GM18861 (cell line): ENCODE data around the gene ZBTB20.

Experiments
- ATAC-seq: cut with Tn5 transposase; IDR thresholded peaks from one replicate; pipeline ENCODE4 v1.9.1; 2021; ENCODE audit not compliant: unreplicated experiment

Gene ZBTB20

DNA sequence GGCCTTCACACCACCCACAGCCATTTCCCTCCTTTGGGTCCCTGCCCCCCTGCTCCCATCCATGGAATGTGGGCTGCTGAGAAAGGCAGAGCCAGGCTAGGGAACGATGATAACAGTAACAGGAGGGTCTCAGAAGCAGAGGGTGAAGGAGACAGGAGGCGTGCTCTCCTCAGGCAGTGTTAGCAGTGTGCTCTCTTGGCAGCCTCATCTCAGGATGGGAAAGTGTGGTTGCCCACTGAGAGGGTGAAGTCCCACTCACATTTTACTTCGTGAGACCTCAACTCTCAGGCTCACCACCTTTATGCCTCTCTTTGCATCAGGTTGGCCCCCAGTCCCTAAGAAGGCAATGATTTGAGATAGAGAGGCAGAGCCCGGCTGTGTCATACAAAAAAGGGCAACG is 828.8 kb downstream of the ZBTB20 start:
- no peak for ATAC-seq

DNA sequence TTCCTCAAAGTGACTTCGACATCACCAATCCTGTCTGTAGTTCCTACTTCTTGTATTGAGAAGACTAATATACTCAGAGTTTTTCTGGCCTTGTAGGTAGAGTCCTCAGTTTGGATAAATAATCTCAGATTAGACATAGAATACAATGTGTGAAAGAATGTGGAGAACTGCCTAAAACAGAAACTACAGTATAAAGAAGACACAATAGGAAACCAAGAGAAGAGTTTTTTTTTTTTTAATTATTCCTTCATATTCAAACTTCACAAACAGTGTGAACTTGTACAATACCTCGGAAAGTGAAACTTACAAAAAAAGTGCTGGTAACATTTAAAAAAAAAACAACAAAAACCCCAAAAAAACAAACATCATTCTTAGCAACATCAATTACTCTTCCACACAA is 832.8 kb downstream of the ZBTB20 start:
- ATAC-seq = no peak

DNA sequence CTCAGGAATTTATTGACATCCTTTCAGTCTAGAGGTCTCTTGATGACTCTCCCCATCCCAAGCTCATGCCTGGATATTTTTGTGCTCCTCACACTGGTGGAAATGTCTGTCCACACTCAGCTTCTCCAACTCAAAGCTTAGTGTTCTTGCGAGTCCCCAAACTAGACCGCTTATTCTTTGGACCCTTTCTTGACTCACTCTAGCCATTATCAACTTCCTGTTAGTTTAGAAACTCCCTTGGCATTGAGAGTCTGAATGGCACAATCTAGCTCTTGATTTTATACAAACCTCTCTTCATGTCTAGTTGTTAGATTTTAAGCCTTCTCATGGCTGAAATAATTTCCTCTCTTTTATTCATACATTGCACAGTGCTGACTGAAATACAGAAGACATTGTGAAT is 833.7 kb downstream of the ZBTB20 start:
- no peak for ATAC-seq

DNA sequence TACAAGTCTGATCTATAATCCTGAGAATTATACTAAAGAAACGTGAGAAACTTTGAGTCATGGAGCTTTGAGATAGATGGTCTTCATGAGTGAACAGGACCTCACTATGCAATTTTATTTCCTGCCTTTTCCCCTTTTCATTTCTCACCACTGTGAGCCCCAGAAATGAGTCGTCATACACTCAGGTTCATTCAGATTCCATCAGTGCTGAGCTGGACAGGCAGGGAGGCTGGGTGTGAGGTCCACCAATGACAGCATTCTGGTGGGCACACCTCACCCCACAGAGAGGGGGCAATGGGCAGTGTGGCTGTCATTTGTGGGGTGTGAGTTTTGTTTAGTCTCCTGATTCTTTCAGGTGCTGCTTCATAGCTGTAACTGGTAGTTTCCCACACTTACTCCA is 836.4 kb downstream of the ZBTB20 start:
- ATAC-seq = no peak

DNA sequence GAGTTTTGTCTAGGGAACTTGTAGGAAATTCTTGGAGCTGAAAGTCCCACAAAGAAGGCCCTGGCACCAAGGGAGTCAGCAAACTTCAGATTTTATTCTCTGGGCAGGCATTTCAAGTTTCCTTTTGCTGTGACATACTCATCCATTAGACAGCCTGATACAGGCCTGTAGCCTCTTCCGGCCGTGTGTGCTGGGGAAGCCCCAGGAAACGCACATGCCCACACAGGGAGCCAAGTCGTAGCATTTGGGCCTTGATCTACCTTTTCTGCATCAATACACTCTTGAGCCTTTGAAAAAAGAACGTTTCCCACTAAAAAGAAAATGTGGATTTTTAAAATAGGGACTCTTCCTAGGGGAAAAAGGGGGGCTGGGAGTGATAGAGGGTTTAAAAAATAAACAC is 838.3 kb downstream of the ZBTB20 start:
- peak; percentile 79 for ATAC-seq

DNA sequence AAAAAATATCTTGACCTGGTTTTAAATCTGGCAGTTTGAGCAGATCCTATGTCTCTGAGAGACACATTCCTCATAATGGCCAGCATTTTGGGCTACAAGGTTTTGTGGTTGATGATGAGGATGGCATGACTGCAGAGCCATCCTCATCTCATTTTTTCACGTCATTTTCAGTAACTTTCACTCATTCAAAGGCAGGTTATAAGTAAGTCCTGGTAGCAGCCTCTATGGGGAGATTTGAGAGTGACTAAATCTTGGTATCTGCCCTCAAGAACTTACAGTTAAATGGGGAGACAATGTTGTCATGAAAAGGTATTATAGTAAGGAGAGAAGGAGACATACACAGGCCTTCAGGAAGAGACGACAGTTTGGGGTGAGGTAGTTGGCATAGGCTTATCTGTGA is 838.7 kb downstream of the ZBTB20 start:
- ATAC-seq = peak; percentile 4

DNA sequence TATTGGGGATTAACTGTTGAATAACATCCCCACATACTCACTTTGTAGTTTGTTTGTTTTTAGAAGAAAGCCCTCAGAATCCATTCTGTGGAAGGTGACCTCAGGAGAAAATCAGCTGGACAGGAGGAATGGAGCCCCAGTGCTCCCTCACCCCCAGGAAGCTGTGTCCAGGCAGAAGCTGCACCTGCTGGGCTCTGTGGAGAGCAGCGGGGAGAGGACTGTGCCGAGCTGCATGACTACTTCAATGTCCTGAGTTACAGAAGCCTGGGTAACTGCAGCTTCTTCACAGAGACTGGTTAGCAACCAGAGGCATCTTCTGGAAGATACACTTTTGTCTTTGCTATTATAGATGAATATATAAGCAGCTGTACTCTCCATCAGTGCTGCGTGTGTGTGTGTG is 839.3 kb downstream of the ZBTB20 start:
- no peak for ATAC-seq

DNA sequence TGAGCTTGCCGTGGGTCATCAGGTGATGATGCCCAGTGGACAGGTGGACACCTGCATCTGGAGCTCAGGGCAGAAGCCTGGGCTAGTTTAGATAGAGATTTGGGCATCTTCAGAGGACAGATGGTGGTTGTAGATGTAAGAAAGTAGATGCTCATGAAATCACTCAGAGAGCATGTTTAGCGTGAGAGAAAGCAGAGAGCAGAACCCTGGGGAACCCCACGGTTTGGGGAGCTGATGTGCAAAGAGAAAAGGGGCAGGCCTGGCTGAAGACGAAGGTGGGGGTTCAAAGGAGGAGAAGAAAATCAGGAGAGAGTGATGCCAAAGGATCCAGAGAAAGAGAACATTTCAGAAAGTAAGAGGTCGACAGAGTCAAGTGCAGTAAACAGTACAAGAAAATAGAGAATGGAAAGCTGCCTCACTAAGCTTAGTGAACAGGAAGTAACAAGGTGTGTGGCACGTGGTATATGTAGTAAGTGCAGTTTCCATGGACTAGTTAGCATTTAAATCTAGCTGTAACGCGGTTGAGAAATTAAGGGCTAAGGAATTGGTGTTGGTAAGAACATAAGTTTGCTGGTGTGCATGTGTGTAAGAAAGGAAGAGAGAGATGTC is 839.8 kb downstream of the ZBTB20 start:
- ATAC-seq = no peak

DNA sequence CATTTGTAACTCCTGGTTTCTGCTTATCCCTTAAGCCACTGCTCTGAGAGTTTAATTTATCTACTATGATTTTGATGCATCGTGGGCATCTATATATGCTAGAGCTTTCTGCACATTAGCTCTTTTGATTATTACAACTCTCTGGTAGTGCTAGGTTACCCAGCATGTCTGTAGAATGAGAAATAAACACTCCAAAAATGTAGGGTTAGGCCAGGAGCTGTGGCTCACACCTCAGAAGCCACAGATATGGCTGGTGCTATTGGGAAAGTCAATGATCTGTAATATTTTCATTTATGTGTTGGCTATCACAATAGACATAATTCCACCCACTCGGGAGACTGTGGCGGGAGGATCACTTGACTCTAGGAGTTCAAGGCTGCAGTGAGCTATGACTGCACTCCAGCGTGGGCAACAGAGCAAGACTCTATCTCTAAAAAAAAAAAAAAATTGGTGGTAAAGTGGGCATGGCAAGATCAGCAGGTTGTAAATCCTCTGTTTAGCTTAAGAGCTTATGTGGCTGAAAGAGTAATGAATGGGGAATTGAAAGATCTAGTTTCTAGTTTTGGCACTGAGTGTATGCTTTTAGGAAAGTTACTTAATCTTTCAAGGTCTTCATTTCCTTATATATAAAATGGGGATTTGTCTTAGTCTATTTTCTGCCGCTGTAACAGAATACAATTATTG is 847.0 kb downstream of the ZBTB20 start:
- no peak for ATAC-seq

DNA sequence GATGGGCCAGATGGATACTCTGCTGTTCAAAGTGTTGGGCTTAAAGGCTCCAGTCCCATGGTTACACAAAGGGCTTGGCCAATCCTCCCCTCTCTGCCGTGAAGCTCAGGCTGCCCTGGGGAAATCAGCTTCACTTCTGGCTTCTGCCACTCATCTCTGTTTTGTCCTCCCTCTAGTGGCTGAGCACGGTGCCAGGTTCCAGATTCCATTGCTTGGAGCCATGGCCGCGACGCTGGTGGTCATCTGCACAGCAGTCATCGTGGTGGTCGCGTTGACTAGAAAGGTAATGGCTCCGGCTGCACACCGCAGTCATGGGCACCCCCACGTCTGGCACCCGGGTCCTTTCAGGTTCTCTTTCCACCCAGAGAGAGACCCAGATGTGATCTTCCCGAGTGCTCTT is 847.7 kb downstream of the ZBTB20 start:
- ATAC-seq = no peak

DNA sequence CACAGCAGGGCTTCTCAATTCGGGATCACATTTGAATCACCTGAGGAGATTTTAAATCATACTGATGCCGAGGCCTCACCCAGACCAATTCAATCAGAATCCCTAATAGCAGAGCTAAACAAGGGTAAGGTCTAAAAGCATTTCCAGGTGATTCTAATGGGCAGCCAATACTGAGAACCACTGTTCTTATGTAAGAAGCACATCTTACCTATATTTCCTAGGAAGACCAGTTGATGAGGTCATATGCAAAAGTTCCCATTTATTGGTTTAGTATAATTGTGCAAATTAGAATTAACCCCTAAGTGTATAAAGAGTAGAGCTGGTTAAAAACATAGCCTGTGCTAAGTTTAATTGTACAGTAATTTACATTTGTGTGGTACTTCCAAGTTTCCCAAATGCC is 851.1 kb downstream of the ZBTB20 start:
- ATAC-seq = no peak

DNA sequence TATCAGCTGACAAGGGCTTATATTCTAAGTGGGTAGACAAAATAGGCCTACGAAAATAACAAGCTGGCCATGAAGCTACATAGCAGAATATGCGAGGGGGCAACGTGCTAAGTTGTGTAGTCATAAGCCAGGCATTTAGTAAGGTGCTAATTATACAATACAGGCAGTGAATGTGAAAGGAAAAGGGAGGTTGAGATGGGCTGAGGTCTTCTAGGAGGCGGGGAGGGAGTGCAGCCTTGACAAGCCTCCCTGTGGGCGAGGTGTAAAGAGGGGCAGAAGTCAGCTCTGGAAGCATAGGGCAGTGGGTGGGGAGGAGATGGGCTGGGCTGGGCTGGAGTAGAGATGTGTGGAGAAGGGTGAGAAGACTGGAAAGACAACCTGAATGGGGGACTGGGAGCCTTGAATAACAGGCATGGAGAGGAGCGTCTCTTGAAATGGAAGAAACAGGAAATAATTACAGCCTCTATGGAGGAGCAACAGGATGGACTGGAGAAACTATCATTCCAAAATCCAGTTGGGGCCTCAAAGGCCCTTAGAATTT is 852.1 kb downstream of the ZBTB20 start:
- no peak for ATAC-seq

DNA sequence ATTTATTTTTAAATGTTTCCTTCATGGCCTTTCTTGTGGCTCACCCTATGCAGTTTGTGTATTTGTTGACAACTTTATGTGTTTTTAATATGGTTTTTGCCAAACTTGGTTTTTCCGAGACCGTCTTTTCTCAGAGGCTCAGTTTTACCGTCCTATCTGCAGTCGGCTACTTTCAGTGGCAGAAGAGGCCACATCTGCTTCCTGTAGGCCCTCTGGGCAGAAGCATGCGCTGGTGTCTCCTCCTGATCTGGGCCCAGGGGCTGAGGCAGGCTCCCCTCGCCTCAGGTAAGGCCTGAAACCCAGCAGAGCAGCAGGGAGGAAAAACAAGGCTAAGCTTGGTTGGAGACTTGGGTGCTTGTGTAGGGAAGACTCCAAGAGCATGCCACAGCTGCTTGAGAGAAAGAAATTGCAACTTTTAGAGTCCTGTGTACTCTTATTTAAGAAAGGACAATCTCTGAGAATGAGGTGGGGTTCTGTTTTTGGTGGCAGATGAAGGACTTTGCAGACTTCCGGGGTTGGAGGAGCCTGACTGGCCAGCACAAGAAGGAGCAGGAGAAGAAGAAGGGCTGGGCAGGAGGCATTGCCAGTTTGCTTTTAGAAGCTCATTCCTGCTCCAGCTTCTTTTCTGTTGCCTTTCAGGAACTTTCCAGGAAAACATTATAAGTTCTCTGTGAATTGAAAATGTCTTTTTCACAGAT is 853.1 kb downstream of the ZBTB20 start, which contains the start of gene TIGIT:
Gene TIGIT, plus strand, starts transcription at position 191 of the 698 bp plus-strand sequence. Its CDS starts 34 bp downstream, at position 225.
- no peak for ATAC-seq

DNA sequence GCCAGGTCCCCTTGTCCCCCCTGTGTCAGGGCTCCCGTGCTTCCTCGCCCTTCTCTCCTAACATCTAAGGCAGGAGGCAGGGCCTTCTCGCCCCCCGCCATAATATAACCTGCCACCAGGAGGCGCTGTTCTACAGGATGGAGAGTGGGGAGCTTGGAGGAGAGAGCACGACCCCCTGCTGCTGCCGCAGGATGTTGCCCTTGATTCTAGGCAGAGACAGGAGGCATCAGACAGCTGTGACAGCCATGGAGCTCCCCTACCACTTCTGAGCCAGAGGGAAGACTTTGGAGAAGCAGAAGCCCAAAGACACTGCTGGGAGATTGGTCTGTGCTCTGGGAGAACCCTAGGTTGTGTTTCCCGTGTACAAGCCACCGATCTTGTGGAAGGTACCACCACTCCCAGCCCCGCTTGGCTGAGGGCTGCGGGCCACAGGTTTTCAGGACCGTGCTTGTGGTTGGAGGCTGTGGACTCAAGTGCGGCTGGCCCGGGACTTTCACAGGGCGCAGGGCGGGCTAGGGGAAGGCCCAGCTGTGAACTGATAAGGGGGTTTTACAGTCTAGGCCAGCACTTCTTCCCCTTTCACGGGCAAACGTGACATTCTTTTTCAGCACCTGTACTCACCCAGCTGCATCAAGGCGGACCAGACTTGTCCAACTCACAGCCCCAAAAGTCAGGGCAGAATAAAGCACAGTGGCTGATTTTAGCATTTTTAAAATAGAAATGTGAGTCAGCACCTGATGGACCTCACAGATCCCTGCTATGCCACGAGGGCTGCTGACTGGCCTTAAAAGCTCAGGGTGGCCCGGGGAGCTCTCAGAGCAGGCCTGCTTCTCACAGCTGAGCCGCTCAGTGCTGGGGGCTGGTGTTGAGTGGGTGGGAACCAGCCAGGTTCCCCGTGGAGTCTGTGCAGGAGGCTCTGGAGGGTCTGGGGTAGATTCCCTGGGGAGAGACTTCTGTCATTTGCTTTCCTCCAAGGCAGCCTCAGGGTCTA is 855.9 kb downstream of the ZBTB20 start:
- peak; percentile 76 for ATAC-seq

DNA sequence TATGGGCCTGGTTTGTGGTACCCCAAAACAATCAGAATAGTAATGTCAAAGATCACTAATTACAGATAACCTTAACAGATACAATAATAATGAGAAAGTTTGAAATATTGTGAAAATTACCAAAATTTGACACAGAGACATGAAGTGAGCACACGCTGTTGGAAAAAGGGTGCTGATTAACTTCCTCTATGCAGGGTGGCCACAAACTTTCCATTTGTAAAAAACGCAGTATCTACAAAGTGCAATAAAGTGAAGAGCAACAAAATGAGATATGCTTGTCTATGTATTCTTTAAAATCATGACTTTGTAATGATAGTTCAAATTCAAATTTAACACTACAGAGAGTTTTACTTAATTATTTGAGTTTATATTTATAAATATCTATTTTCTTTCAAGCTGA is 860.8 kb downstream of the ZBTB20 start:
- no peak for ATAC-seq

DNA sequence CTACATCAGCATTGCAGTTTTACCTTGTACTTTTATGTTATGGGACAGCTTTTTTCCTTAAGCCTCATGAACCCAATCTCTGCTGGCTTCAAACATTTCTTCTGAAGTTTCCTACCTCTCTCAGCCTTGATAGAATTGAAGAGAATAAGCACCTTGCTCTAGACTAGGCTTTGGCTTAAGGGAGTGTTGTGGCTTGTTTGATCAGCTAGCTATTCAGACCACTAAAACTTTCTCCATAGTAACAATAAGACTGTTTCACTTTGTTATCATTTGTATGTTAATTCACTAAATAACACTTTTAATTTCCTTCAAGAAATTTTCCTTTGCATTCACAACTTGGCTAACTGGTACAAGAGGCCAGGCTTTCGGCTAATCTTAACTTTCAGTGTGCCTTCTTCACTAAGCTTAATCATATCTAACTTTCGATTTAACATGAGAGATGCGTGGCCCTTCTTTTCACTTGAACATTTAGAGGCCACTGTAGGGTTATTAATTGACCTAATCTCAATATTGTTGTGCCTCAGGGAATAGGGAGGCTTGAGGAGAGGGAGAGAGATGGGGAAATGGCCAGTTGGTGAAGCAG is 861.3 kb downstream of the ZBTB20 start:
- no peak for ATAC-seq

DNA sequence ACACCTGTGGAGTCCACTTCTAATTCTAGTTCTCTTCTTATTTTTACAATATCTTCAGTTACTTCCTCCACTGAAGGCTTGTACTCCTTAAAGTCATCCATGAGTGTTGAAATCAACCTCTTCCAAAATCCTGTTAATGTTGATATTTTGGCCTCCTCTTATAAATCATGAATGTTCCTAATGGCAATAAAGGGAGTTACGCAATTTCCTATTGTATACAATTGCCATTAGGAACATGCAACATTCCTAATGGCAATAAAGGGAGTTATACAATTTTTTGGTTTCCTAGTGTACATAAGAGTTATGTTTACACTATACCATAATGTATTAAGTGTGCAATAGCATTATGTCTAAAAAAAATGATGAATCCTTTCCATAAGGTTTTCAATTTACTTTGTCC is 862.4 kb downstream of the ZBTB20 start:
- ATAC-seq = no peak
